Ecto neural progenitor cell (in vitro differentiated cells): ENCODE results near the gene SFXN4.
A peak's percentile ranks its signal among the peaks of the same experiment; 100 is the strongest.
"Not testable (repeated sequence)": the region's sequence is repeated elsewhere in the genome, so short reads cannot be mapped to it uniquely, and the experiment has no call there.

Experiments used
- DNase-seq: peaks from one replicate; pipeline ENCODE4 v3.0.0-alpha.2; 2018; ENCODE audit warnings: low spot score

Gene SFXN4

DNA sequence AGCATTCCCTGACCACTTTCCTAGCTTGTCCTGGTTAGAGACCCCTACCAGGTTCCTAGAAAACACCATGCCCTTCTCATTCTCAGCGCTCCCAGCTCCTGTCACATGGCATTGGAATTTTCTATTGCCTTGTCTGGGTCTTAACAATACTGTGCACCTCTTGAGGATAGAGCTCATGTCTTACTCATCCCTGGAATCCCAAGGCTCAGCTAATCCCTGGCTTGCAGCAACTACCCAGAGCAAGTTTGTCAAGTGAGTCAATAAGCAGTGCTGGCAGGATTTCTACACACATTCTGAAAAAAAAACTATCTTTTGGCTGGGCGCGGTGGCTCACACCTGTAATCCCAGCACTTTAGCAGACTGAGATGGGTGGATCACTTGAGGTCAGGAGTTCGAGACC is 24.8 kb upstream of the SFXN4 start:
- DNase-seq: no peak

DNA sequence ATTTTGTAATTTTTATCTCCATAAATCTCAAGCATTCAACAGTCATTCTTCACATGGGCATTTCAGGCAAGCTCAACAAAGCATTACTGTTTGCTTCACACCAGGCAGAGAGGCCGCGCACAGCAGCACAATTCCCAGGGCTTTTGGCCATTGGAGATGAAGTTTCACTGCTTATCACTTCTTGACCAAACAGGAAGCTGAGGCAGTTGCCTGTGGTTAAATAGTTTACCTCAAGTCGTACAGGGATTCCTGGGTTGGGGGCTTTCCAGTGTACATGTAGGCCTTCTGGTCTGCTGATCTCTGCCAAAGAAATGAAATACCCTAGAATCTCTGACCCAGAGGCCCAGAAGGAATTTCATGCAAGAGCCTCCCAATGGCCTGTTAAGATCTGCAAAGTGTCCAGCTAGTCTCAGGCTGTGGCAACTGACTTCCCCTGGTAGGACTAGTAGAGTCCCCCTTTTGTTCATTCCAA is 24.3 kb upstream of the SFXN4 start:
- DNase-seq: no peak

DNA sequence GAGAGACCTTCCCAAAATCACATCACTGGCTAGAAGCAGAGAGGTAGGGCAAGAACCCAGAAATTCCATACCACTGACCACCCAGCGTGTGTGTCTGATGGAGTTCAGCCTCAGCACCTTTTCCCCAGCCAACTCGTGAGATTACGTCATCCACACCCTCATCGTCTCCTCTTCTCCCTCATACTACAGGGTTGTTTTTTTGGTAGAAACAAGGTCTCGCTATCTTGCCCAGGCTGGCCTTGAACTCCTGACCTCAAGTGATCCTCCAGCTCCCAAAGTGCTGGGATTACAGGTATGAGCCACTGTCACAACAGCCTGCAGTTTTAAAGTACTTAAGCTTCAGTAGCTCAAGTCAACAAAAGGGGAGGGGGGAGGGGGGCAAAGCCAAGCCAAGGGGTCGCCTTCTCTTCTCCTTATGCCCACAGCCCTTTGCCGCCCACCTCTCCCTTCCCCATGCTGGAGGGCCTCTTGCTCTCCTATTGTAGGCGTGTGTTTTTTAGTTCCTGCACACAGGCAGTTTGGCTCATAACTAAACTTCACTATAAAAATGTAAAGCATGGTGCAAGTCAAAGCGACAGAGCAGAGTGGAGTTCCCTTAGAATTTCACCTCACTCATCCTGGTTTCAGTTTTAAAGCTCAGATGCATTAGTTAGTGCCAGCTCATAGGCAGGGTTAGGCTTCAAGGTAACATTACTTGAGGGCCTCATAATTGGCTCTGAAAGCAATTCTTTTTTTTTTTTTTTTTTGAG is 18.3 kb upstream of the SFXN4 start:
- no peak for DNase-seq

- DNase-seq: not testable (repeated sequence)
Measured at GRCh38 chr10:119180850-119181400, 15.4 kb upstream of the SFXN4 start.

DNA sequence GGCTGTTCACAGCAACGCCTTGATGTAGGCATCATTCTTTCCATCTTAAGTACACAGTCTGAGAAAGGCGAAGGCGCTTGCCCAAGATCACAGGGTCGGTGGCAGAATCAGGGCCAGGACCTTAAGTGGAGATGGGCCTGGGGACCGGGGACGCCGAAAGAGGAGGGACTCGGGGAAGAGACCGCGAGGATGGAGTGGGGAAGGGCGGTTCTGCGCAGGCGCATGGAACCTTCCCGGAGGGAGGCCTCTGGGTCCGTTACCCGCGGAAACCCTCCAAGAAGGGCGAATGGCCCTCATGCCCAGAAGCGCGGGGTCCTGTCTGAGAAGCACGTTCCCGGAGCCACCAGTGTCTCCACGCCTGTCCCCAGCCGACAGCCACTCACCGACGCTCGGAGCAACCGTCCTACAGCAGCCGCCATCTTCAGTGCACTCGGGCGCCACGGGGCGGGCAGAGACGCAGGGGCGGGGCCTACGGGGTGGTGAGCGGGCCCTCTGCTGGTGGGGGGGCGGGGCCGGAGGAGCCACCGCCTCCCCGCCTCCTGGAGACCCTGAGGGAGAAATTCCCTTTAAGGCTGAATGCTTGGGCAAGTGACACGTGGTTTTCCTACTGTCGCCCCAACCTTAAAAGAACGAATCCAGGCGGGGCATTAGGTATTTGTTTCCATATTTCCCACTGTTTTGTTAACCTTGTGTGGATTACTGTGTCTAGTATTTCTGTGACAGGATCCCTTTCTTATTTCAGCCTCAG is 13.0 kb upstream of the SFXN4 start, which contains the start of gene PRDX3:
TSS of gene PRDX3 (minus strand) at position 441 of the 748 bp plus-strand sequence. CDS start at position 419, 22 bp downstream.
- peak; percentile 95 for DNase-seq

- no peak for DNase-seq
Measured at GRCh38 chr10:119177708-119178371, 12.3 kb upstream of the SFXN4 start.

DNA sequence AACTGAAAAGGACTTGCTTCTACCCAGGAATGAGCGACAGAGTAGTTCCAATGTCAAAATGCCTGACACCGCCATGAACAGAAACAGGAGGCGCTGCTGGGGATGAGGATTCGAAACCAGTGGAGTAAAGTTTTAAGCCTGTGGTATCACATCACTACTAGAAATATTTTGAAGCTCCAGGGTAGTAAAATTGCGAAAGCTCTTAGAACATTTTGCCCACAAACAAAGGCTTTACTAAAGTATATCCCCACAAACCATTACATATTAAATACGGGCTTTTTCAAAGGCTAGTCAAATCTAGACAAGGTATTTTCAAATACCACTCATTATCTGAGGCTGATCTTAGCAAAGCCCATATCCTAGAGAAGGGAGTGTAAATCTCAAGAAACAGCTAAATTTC is 10.7 kb upstream of the SFXN4 start:
- no peak for DNase-seq

GRCh38 chr10:119174109-119174508 is 8.6 kb upstream of the SFXN4 start:
- no peak for DNase-seq

DNA sequence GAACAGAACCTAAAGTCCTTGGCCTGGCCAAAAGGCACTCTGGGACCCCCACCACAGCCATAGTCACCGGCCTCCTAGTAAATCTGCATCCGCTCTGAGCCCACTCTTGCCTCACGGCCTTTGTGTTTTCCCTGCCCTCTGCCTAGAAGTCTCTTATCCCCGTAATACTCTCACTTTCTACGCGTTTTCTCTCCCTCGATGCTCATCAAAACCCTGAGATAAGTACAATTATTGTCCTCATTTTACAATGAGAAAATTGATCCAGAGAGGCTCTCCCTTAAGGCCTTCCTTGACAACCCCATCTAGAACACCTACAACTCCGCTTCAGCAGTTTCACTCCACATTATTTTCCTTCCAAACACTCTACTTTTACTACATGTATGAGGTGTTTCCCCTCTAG is 1.5 kb upstream of the SFXN4 start:
- DNase-seq: no peak

- no peak for DNase-seq
Measured at GRCh38 chr10:119166564-119166963, 1.1 kb upstream of the SFXN4 start.

- DNase-seq: no peak
Measured at GRCh38 chr10:119166118-119166500, 595 bp upstream of the SFXN4 start.

- DNase-seq: no peak
Measured at GRCh38 chr10:119162452-119163092, 2.9 kb downstream of the SFXN4 start.

DNA sequence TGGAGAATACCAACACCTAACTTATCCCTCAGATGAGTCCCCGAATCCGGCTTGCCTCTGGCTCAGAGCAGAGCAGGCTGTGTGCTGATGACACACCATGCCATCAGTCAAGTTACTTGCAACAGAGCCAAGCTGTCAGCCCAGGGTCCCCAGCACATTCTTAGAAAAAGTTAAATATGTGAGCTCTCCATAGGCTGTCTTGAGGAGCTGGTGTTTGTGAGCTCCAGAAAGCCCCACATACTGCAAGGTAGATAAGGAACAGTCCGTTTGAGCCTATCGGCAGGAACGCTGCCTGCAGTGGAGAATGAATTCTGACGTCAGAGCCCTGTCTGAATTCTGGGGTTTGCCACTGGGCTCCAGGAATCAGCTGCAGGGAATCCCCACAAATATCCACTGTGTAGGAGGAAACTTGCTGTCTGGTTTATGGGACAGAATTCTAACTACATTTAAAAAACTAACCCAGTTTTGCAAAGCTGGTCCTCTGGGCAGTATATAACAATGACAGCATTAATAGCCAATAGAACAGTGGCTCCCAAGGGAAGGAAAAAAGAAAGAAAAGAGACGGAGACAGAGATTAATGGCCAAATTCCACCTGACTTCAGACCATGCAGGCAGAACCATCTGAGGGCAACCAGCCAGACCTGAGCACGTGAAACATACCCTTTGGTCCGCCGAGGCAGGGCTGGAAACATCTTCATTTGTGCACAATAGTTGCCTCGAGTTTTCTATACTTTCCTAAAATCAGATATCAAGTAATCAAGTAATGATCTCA is 3.6 kb downstream of the SFXN4 start:
- DNase-seq: no peak

DNA sequence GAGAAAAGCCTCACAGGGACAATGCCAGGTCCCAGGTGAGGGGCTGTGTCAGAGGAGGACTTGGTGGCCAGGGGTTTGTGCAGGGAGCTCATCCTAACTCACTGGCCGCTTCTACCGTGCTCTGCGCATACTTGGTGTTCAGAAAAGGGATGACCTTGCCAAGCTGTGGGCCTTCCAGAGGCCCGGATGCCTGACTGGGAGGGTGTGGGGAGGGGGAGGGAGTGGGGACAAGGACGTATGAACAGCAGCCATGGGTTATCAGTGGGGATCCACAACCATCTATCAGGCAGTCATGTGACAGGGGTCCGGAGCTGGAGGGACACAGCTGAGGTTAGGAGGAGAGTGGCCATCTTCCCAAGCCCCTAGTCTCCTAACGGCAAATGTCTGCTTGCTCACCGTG is 6.2 kb downstream of the SFXN4 start:
- DNase-seq: no peak

- DNase-seq: no peak
Measured at GRCh38 chr10:119153661-119154060, 11.9 kb downstream of the SFXN4 start.

- no peak for DNase-seq
Measured at GRCh38 chr10:119153041-119153440, 12.5 kb downstream of the SFXN4 start.

GRCh38 chr10:119151601-119152000 is 13.9 kb downstream of the SFXN4 start:
- DNase-seq: not testable (repeated sequence)

DNA sequence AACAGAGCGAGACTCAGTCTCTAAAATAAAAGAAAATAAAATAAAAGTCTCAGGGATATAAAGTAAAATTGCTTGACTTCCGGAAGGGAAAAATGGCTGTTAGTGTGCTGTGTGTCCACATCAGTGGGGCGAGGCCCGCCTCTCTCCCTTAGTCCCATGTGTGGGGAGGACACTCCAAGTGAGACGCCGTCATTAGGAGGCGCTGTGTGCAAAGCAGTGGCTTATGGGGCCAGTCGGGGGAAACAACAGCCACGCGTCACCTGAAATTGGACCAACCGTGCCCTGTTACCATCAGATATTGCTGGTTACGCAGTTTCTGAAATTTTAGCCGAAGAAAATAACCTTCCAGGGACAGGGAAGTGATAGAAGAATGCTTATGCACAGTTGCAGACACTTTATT is 15.8 kb downstream of the SFXN4 start:
- no peak for DNase-seq

DNA sequence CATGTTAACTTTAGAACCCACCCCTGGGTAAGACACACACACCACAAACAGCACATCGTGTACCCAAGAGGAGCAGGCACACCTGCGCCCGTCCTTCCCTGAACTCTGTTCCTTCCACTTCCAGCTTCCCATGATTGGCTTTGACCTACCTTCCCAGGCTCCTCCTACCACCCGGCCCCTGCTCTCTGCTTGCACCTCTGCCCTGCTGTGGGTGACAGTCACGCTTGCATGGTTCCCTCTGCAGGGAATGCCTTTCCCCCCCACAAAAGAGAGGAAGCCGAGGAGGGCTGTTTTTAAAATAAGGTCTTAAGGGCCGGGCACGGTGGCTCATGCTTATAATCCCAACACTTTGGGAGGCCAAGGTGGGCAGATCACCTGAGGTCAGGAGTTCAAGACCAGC is 16.4 kb downstream of the SFXN4 start:
- DNase-seq: no peak

DNA sequence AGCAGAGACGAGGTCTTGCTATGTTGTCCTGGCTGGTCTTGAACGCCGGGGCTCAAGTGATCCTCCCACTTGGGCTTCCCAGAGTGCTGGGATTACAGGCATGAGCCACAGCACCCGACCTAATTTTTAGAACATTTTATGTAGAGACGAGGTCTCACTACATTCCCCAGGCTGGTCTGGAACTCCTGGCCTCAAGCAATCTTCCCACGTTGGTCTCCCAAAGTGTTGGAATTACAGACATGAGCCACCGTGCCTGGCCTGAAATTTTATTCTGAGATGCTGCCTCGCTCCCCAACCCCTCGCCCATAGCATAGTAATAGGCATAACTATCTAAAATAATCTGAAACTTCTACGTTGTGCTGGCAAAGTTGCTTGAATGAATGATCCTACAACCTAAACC is 21.9 kb downstream of the SFXN4 start:
- DNase-seq: no peak

DNA sequence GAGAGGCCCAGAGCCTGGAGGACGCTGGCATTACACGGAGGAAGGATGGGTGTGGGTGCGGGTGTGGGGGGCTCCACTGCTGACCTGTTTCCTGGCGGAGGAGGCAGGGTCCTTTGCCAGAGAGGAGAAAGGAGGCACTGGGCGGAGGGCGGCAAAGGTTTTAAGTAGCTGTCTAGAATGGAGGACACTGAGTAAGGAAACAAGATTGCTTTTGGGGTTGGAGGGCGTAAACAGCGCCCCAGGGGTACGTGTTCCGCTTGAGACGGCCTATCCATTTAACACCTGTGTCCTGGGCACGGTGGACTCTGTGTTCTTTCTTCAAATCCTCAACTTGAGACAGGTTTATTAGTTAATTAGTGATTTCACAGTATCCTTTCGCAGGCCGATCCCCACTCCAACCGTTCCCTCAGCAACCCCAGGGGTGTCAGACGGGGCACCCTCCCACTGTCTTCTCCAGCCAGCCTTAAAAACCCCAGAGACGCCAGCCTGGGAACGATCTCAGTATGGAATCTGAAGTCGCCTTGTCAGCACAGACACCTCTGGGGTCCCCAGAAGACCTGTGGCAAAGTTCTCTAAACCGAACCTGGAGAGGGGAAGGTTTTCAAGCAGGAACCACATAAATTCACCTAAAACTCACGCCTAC is 24.8 kb downstream of the SFXN4 start:
- DNase-seq: no peak
